ENCODE results near the gene SLC25A43.
"Not testable (repeated sequence)": the region's sequence is repeated elsewhere in the genome, so short reads cannot be mapped to it uniquely, and the experiment has no call there.

The SLC25A43 gene

DNA sequence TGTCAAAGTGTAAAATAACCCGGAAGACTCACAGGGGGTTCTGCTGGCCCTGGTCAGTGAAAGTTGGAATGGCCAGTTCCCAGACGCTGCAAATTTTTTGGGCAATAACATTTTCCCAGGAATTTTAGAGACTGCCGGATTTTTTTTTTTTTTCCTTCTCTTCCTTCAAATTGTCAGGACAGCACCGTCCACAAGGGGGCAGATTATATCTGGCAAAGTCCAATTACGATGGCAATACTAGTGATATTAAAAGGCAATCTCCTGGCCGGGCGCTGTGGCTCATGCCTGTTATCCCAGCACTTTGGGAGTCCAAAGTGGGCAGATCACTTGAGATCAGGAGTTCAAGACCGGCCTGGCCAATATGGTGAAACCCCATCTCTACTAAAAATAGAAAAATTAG lies 89.6 kb downstream of the SLC25A43 start:
- TF ChIP-seq, protein P1, sequence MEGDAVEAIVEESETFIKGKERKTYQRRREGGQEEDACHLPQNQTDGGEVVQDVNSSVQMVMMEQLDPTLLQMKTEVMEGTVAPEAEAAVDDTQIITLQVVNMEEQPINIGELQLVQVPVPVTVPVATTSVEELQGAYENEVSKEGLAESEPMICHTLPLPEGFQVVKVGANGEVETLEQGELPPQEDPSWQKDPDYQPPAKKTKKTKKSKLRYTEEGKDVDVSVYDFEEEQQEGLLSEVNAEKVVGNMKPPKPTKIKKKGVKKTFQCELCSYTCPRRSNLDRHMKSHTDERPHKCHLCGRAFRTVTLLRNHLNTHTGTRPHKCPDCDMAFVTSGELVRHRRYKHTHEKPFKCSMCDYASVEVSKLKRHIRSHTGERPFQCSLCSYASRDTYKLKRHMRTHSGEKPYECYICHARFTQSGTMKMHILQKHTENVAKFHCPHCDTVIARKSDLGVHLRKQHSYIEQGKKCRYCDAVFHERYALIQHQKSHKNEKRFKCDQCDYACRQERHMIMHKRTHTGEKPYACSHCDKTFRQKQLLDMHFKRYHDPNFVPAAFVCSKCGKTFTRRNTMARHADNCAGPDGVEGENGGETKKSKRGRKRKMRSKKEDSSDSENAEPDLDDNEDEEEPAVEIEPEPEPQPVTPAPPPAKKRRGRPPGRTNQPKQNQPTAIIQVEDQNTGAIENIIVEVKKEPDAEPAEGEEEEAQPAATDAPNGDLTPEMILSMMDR (IDR thresholded peaks at IDR 0.05; ENCODE audit: low read length, missing control alignments) = peak; percentile 50
- peak; percentile 65 for DNase-seq (ENCODE audit: low read depth)
- no peak overlapping the region for H3K4me3 ChIP-seq (replicated peaks; ENCODE audit: low read depth, low read length)

DNA sequence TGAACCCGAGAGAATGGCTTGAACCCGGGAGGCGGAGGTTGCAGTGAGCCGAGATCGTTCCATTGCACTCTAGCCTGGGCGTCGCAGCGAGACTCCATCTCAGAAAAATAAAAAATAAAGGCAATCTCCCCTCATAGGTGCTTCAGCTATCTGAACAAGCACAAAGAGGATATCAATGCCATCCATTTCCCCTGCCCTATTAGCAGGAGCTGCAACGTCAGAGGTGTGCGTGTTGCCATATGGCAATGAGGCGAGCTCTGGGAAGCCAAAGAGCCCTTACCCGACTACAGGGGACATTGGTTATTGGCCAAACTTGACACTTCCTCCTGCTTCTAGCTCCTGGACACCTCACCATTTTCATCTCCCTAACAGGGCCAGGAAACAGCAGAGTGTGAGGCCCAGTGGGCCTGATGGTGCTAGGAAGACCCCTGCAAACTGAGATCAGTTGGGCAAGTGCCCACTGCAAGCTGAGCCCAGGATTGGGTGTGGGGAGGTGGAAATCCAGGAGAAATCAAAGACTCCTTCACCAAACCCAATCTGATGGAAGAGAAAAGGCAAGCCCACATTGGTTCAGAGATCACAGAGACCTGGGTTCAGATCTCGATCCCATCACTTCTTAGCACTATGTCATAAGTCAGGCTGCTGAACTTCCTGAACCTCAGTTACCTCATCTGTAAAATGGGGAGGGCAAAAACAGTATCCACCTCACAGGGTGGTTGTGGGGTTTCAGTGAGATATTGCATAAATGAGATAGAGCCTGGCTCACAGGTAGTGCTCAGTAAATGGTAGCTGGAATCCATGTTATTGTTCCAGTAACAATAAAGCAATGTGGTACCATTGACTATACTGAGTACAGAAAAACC lies 90.3 kb downstream of the SLC25A43 start:
- no peak for DNase-seq (ENCODE audit: low read depth)
- TF ChIP-seq, protein P1 (IDR thresholded peaks at IDR 0.05; ENCODE audit: low read length, missing control alignments) = no peak
- H3K4me3 ChIP-seq (replicated peaks; ENCODE audit: low read depth, low read length) = no peak overlapping the region

DNA sequence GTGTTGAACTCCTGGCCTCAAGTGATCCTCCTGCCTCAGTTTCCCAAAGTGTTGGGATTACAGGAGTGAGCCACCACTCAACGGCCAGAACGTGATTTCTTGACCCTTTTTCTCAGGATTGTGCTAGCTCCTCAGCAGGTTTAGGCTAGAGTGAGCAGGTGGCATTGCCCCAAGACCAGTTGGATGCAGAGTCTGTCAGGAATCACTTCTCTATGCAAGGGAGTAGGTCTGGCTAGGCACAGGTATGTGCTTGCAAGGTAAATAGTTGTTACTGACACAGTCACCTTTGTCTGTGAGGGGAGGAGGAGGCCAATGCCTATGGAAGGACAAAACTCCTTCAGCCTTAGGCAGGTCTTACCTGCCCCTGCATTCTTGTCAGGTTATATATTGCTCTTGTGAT lies 93.3 kb downstream of the SLC25A43 start:
- TF ChIP-seq, protein P1 (IDR thresholded peaks at IDR 0.05; ENCODE audit: low read length, missing control alignments) = no peak
- DNase-seq (ENCODE audit: low read depth) = no peak
- no peak overlapping the region for H3K4me3 ChIP-seq (replicated peaks; ENCODE audit: low read depth, low read length)

- H3K4me3 ChIP-seq (replicated peaks; ENCODE audit: low read depth, low read length); DNase-seq (ENCODE audit: low read depth): not testable (repeated sequence)
These were observed 94.8 kb downstream of the SLC25A43 start for GRCh38 chrX:119493851-119494495.

DNA sequence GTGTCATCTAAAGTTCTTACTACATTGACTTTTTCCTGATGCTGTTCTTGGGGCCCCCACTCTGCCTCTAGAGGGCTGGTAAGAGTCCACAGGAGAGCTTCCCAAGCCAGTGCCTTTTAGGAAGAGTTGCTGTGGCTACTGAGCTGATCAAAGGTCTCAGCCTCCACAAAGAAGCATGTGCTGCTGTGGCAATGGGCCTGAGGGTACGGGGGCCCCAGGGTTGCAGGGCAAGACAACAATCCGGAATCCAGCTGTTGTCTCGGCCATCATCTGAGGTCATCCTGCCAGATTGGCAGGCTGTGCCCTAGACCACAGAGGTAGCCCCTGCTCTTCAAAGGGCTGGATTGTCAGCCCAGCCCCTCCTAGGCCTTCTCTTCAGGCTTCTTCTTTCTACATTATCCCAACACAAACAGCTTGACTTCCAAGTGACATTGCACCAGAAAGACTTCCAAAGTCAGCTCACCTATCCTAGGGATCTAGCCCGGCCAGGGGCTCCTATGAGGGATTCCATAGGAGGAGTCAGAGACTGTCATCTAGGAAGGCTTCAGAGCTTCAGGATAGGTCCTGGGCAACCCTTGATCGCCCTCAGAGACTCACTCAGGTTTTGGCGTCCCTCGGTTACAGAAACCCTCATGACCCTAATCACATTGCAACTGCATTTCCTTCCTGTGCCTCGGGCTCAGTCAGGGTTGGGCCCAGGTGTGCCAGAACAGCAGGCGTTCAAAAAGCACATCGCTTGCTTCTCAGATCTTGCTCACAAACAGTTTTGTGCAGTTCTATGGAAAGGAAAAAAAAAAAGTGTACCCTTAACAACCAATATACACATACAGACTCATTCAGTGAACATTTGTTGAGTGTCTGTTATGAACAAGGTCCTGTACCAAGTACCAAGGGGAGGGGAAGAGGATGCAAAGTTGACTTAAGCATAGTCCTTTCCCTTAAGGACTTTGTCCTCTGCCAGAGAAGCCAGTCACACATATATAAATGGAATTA lies 96.9 kb downstream of the SLC25A43 start:
- no peak overlapping the region for H3K4me3 ChIP-seq (replicated peaks; ENCODE audit: low read depth, low read length)
- TF ChIP-seq, protein P1 (IDR thresholded peaks at IDR 0.05; ENCODE audit: low read length, missing control alignments) = no peak
- DNase-seq (ENCODE audit: low read depth) = no peak

- DNase-seq (ENCODE audit: low read depth) = no peak
- TF ChIP-seq, protein P1 (IDR thresholded peaks at IDR 0.05; ENCODE audit: low read length, missing control alignments) = no peak
- no peak overlapping the region for H3K4me3 ChIP-seq (replicated peaks; ENCODE audit: low read depth, low read length)
These were observed 98.0 kb downstream of the SLC25A43 start for GRCh38 chrX:119497185-119497584.
